ACHN (cell line): Measurements from ENCODE around the gene SOX4.

Source experiments
- DNase-seq: peaks from one replicate; pipeline ENCODE4 v3.0.0-alpha.2; 2015
- in situ Hi-C: cut with HindIII; loops from 2 replicates; pipeline ENCODE4 v1.10.0; 2017; ENCODE audit warnings: low sequenced_read_pairs, low pct_ligation_motif_present, low pct_unique_long_range_greater_than_20kb

Gene SOX4

DNA sequence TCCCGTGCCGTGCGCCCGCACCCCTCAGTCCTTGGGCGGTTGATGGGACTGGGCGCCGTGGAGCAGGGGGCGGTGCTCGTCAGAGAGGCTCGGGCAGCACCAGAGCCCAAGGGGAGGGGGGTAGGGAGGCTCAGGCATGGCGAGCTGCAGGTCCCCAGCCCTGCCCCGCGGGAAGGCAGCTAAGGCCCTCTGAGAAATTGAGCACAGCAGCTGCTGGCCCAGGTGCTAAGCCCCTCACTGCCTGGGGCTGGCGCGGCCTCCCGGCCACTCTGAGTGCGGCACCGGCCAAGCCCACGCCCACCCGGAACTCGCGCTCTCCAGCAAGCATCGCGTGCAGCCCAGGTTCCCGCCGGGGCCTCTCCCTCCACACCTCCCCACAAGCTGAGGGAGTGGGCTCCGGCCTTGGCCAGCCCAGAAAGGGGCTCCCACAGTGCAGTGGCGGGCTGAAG, 16.4 kb downstream of the SOX4 start:
- in situ Hi-C loops = no loop called here
- DNase-seq = no peak

- in situ Hi-C loops = no loop called here
- DNase-seq = no peak
These were observed 16.8 kb downstream of the SOX4 start for GRCh38 chr6:21610341-21610740.

- in situ Hi-C loops = no loop called here
- DNase-seq = no peak
These were observed 17.9 kb downstream of the SOX4 start for GRCh38 chr6:21611485-21611884.

DNA sequence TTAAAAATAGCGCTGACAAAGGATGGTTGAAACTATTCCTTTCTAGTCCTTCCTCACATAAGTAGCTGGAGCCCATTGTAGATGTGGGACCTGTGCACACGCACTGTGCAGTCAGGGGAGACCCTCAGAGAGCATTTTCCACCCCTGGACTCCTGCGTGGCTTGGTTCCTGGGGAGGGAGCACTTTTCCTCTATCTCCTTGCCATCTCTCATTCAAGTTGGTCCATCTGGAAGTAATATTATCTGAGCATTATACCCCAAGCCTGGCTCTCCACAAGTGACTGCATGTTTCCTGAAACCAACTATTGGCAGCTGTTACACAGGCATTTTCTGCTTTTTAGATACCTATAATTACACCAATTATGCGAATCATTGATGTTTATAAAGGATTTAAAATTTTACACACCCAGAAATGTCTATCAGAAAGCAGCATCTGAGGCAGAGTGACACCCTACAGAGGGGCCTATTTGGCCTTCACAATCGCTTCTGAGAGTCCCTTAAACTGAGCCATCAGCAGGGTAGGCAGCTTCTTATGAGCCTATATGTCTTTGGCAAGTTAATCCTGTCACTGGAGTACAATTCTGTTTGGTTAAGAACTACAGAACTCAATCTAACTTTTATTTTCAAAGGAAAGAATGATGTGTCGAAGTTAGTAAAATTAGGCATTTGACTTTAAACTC, 18.7 kb downstream of the SOX4 start:
- DNase-seq = no peak
- in situ Hi-C loops = no loop called here

DNA sequence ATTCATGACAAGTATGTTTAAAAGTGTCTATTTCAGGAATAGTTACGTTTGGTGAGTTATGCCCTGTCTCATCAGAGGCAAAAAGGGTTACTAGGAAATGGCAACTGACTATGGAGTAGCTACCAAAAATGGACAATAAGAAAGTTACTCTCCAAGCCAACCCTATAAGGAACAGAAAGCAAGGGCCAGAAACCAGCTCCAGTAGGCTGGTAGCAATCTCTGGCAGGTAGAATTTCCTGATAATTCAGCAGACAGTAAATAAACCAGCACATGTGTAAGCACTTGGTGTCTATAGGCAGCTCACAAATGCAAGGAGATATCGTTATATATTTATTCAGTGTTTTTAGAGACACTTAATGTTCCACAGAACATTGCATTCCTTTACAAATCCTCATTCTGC, 20.3 kb downstream of the SOX4 start:
- in situ Hi-C loops = no loop called here
- no peak for DNase-seq

- in situ Hi-C loops = no loop called here
- DNase-seq = no peak
These were observed 20.7 kb downstream of the SOX4 start for GRCh38 chr6:21614226-21614625.

GRCh38 chr6:21615504-21615903, 22.0 kb downstream of the SOX4 start:
- in situ Hi-C loops = no loop called here
- no peak for DNase-seq

- no peak for DNase-seq
- in situ Hi-C loops = no loop called here
These were observed 22.5 kb downstream of the SOX4 start for GRCh38 chr6:21616005-21616404.

- no peak for DNase-seq
- in situ Hi-C loops = no loop called here
These were observed 32.1 kb downstream of the SOX4 start for GRCh38 chr6:21625642-21626041.

DNA sequence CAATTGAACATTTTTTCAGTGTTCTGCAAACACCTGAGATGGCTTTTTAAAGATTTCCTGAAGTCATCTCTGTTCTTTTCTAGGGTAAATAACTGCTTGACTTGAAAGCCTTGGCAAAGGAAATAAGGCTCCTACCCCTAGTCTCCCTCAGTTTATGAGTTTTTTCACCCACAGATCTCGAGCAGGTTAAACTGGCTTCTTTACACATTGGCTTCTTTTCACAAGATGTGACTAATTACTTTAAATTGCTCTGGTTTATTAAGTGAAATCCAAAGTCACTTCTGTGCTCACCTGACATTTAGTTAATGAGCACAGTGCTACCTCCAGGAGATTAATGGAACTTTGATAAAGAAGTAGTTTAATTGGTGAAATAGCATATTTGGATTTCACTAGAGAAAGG, 33.2 kb downstream of the SOX4 start:
- in situ Hi-C loops = no loop called here
- no peak for DNase-seq

DNA sequence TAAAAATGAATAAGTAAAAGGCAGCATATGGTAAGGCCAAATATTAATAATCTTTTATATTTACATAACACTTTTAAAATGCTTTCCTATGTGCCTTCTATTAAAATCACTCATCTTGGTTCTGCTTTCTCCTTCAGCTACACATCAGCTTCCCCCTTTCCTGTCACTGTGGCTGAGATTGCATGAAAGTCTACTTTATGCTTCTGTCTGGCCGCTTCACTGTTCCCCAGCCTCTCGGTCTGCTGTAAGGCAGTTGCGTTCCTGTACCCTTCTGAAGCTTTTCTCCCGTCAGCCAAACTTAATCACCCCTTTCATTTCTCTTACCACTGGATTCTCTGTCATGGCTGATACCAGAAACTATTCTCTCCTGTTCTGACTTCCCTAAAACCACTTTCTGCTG, 34.6 kb downstream of the SOX4 start:
- in situ Hi-C loops = no loop called here
- DNase-seq = no peak

DNA sequence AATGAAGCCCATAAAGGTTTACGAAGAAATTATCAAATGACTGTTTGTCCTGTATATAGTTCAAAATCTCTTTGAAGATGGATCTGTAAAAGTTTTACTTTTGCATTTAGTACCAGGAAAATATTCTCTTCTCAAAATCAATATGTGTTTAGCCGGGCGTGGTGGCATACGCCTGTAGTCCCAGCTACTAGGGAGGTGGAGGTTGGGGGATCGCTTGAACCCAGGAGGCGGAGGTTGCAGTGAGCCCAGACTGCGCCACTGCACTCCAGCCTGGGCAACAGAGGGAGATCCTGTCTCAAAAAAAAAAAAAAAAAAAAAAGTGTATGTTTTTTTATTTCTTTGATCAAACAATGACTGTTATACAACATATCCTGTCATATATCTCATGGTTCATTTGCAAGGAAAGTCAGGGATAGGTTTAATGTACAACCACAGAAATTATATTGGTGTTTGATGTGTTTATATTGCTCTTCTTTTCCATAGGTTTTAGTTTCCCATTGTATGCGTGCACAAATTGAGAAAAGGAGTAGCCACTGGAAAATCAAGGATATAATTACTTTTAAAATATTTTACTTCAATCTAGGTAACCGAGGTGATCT, 40.1 kb downstream of the SOX4 start:
- DNase-seq = no peak
- in situ Hi-C loops = no loop called here

- in situ Hi-C loops = no loop called here
- peak; percentile 8 for DNase-seq
These were observed 41.0 kb downstream of the SOX4 start for GRCh38 chr6:21634582-21634981.

- in situ Hi-C loops = no loop called here
- DNase-seq = no peak
These were observed 43.3 kb downstream of the SOX4 start for GRCh38 chr6:21636876-21637275.

DNA sequence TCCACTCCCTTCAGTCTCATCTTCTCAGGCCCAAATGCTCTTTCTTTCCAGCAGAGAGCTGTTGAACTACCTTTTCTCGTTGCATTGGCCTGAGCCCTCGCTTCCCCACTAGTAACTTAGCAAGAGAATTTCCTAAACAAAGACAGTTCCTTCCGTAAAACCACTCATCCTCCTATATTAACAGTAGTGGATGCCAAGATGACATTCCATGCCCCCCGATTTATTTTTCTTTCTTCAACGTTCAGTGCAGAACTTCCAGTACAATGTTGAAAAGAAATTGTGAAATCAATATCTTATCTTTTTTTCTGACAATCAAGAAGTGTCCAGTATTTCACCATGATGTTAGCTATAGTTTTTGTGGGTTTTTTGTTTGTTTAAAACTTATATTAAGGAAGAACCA, 45.8 kb downstream of the SOX4 start:
- in situ Hi-C loops = no loop called here
- DNase-seq = no peak
